OCI-LY7 (cell line): ENCODE data around the gene OGFOD3. TPM values are rescaled to one million over a fixed set of nuclear protein-coding genes. Genes with fewer than 3 reads are reported as not detected.
"Not testable (repeated sequence)": the region's sequence is repeated elsewhere in the genome, so short reads cannot be mapped to it uniquely, and the experiment has no call there.

Experiments used
- BruUV-seq: library from RNA; stranded (reverse); fragments of 400-500 nt; replicated peaks from 2 replicates; lab custom pipeline; 2021; lab: Mats Ljungman, UMichigan
- CTCF ChIA-PET: fragments of 300-600 bp; sonication (Branson Sonifier 250); formaldehyde crosslinking; loops from one replicate; lab custom pipeline; 2022; ENCODE audit warnings: antibody characterized with exemption; ENCODE audit not compliant: unreplicated experiment; lab: Charles Lee
- POLR2A ChIA-PET: fragments of 300-600 bp; sonication (Branson Sonifier 250); formaldehyde crosslinking; loops from one replicate; lab custom pipeline; 2022; ENCODE audit warnings: antibody characterized with exemption; lab: Charles Lee
- DNase-seq: peaks from one replicate; pipeline ENCODE4 v3.0.0-alpha.2; 2015; ENCODE audit warnings: low spot score
- H2AFZ ChIP-seq: fragments of 200-600 bp; sonication (generic), shearing (Covaris generic); 2 replicates; pipeline ENCODE4 v1.6.1; 2014; ENCODE audit warnings: mild to moderate bottlenecking, antibody characterized with exemption, low read length, moderate library complexity
- H3K27ac ChIP-seq: fragments of 200-600 bp; sonication (generic); 2 replicates; pipeline ENCODE4 v1.5.1; 2014; ENCODE audit warnings: mixed run types, low read depth, mild to moderate bottlenecking, moderate library complexity, low read length, inconsistent platforms; ENCODE audit not compliant: poor library complexity, severe bottlenecking
- H3K36me3 ChIP-seq: fragments of 200-600 bp; sonication (generic); 2 replicates; pipeline ENCODE4 v1.6.1; 2014; ENCODE audit warnings: mild to moderate bottlenecking, antibody characterized with exemption, low read length, moderate library complexity, mixed read lengths; ENCODE audit not compliant: insufficient read depth
- H3K4me1 ChIP-seq: fragments of 200-600 bp; sonication (generic); 2 replicates; pipeline ENCODE4 v1.5.1; 2014; ENCODE audit warnings: mild to moderate bottlenecking, low read length; ENCODE audit not compliant: insufficient read depth, poor library complexity, severe bottlenecking
- H3K4me2 ChIP-seq: fragments of 200-600 bp; sonication (generic); 2 replicates; pipeline ENCODE4 v1.6.1; 2014; ENCODE audit warnings: mild to moderate bottlenecking, low read length
- H3K4me3 ChIP-seq: fragments of 200-600 bp; sonication (generic); 2 replicates; pipeline ENCODE4 v1.5.1; 2014; ENCODE audit warnings: mild to moderate bottlenecking, low read depth, low read length; ENCODE audit not compliant: poor library complexity, severe bottlenecking
- H3K79me2 ChIP-seq: fragments of 200-600 bp; sonication (generic); 2 replicates; pipeline ENCODE4 v1.6.1; 2016; ENCODE audit warnings: low read depth, mild to moderate bottlenecking, low read length, moderate library complexity, mixed read lengths; ENCODE audit not compliant: insufficient read depth
- H3K9me2 ChIP-seq: fragments of 200-600 bp; sonication (generic); 2 replicates; pipeline ENCODE4 v1.6.1; 2016; ENCODE audit warnings: mild to moderate bottlenecking, low read length, mixed read lengths; ENCODE audit not compliant: insufficient read depth
- H3K9me3 ChIP-seq: fragments of 200-600 bp; sonication (generic); 2 replicates; pipeline ENCODE4 v1.6.1; 2014; ENCODE audit warnings: mild to moderate bottlenecking, mixed run types, low read length, mixed read lengths
- H4K20me1 ChIP-seq: fragments of 200-600 bp; sonication (generic); 2 replicates; pipeline ENCODE4 v1.6.1; 2014; ENCODE audit warnings: mild to moderate bottlenecking, antibody characterized with exemption, low read length, moderate library complexity, mixed read lengths; ENCODE audit not compliant: insufficient read depth
- EZH2phosphoT487 ChIP-seq: fragments of 200-600 bp; sonication (generic); IDR thresholded peaks from 2 replicates; pipeline ENCODE4 v1.6.1; 2018; ENCODE audit warnings: low read depth, borderline replicate concordance, mild to moderate bottlenecking, mixed run types, antibody characterized with exemption, low read length, moderate library complexity, mixed read lengths
- intact Hi-C: fragments of 100-400 bp; cut with micrococcal nuclease; formaldehyde crosslinking; loops from one replicate; pipeline ENCODE4 v1.10.0; 2022; ENCODE audit not compliant: unreplicated experiment
- total RNA-seq, 2 experiments: library from RNA; depleted of rRNA in 1 of 2; stranded (reverse); fragments of >200 nt in 1 of 2; shearing (Covaris generic) in 1 of 2; gene quantifications; 2 replicates each; pipeline ENCODE4 v1.2.3, GENCODE V29; 2014 to 2022
- TF ChIP-seq, protein P1 (sequence below): fragments of 200-600 bp; sonication (generic); conservative IDR thresholded peaks from 2 replicates; pipeline ENCODE4 v1.5.1; 2014; ENCODE audit warnings: mild to moderate bottlenecking, antibody characterized with exemption, low read length, moderate library complexity, mixed read lengths

OGFOD3 gene
- total RNA-seq, 2 experiments from 2014 or later, result 55.6 to 65.2 TPM

DNA sequence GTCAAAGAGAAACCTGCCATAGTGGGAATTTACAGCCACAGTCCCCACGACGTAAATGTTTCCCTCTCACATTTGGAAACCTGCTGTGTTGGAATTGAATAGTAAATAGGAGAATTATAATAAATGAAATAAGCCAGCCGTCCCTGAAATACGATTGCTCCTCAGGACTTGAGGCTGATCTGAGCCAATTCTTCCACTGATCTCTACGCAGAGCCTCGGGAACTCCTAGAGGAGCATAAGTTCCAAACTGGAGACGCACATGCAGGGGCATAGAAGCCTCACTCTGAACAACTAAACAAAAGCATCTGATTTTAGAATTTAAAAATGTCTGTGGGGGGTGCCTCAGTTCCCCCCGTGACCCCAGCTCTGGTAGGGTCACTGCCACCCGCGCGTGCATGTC lies 69.5 kb downstream of the OGFOD3 start:
- Histone ChIP-seq H3K9me2 (no peaks in the 10 kb centered on the region), H3K36me3 (no peaks in the 10 kb centered on the region), H3K4me2 (no peak overlapping the region), H4K20me1 (no peaks in the 10 kb centered on the region), H2AFZ (no peak overlapping the region), H3K9me3 (no peaks in the 10 kb centered on the region), H3K4me1 (peaks cover 69% of the 10 kb centered on the region), H3K27ac (no peak overlapping the region), H3K79me2 (no peaks in the 10 kb centered on the region), H3K4me3 (no peak overlapping the region)
- CTCF ChIA-PET, result no interaction called here
- BruUV-seq, result no TSS peak
- intact Hi-C loops, result no loop called here
- TF ChIP-seq, protein P1, sequence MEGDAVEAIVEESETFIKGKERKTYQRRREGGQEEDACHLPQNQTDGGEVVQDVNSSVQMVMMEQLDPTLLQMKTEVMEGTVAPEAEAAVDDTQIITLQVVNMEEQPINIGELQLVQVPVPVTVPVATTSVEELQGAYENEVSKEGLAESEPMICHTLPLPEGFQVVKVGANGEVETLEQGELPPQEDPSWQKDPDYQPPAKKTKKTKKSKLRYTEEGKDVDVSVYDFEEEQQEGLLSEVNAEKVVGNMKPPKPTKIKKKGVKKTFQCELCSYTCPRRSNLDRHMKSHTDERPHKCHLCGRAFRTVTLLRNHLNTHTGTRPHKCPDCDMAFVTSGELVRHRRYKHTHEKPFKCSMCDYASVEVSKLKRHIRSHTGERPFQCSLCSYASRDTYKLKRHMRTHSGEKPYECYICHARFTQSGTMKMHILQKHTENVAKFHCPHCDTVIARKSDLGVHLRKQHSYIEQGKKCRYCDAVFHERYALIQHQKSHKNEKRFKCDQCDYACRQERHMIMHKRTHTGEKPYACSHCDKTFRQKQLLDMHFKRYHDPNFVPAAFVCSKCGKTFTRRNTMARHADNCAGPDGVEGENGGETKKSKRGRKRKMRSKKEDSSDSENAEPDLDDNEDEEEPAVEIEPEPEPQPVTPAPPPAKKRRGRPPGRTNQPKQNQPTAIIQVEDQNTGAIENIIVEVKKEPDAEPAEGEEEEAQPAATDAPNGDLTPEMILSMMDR, result no peak
- no peak for TF ChIP-seq EZH2phosphoT487
- POLR2A ChIA-PET, result no interaction called here
- no peak for DNase-seq

DNA sequence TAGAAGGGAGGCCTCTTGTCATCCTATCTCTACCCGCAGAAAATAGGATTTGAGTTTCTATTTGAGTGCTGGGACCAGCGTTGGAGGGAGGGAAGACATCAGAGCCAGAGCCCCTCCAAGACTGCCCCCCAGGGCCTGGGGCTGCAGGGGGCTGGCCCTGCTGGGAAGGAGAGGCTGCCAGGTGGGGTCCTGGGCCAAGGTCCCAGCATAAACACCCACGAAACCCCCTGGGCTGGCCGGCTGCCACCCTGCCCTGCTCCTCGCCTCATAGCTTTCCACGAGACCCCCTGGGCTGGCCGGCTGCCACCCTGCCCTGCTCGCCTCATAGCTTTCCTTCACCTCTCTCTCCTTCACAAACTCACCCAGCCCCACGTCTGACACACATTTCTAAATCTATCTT lies 70.0 kb downstream of the OGFOD3 start:
- Histone ChIP-seq H2AFZ (no peak overlapping the region), H4K20me1 (no peaks in the 10 kb centered on the region), H3K79me2 (no peaks in the 10 kb centered on the region), H3K9me2 (no peaks in the 10 kb centered on the region), H3K36me3 (no peaks in the 10 kb centered on the region), H3K9me3 (no peaks in the 10 kb centered on the region), H3K4me1 (peaks cover 67% of the 10 kb centered on the region), H3K4me3 (no peak overlapping the region), H3K27ac (no peak overlapping the region), H3K4me2 (no peak overlapping the region)
- CTCF ChIA-PET, result no interaction called here
- POLR2A ChIA-PET, result no interaction called here
- no TSS peak for BruUV-seq
- TF ChIP-seq, protein P1, result no peak
- no peak for TF ChIP-seq EZH2phosphoT487
- no peak for DNase-seq
- intact Hi-C loops, result no loop called here

DNA sequence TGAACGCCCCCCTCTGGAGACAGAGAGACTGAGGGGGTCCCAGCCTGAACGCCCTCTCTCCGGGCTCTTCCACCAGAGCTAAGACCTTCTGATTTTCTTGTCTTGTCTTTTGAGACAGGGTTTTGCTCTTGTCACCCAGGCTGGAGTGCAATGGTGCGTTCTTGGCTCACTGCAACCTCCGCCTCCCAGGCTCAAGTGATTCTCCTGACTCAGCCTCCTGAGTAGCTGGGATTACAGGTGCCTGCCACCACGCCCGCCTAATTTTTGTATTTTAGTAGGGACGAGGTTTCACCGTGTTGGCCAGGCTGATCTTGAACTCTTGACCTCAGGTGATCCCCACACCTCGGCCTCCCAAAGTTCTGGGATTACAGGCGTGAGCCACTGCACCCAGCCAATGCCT lies 70.4 kb downstream of the OGFOD3 start:
- H3K9me2 ChIP-seq, CTCF ChIA-PET, H2AFZ ChIP-seq, POLR2A ChIA-PET, intact Hi-C loops, H3K4me3 ChIP-seq, BruUV-seq, H3K36me3 ChIP-seq, H3K9me3 ChIP-seq, H4K20me1 ChIP-seq, H3K79me2 ChIP-seq, H3K4me2 ChIP-seq, H3K27ac ChIP-seq, DNase-seq: not testable (repeated sequence)
- peaks cover 63% of the 10 kb centered on the region for H3K4me1 ChIP-seq
